Ovary (tissue), 3 donors: ENCODE measurements around the gene SLC5A6.

Experiments used
- POLR2A ChIP-seq: fragments of 450-650 bp; IDR thresholded peaks from one replicate; pipeline ENCODE4 v1.6.1; 2017; ENCODE audit warnings: antibody characterized with exemption, mild to moderate bottlenecking, moderate library complexity
- TF ChIP-seq, protein P1 (sequence below), 3 donors: fragments of 450-650 bp in 2 of 3; fragments of 200-600 bp in 1 of 3; IDR thresholded peaks; one replicate each; pipeline versions ENCODE4 v1.5.1 to v1.8.0; 2016 to 2022; ENCODE audit warnings: antibody characterized with exemption in 3 of 3, mild to moderate bottlenecking in 1 of 3
- donor health status: DM: no; HTN: no; CAD: no.

DNA sequence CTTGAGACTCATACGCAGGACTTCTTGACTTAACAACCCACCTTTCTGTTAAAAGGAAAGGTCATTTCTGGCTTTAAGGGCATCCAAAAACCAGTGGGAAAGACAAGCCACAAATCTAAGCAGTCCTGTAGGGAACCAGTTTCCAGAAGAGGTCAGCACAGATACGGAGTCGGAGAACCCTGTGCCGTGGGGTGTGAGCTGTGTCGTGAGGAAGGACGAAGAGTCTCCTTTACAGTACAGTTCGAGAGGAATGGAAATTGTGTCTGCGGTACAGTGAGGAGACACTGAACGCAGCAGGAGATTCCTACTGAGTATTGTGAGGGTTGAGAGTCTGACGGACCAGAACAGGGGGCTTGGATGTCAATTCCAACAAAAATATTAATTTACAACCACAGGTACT is 33.0 kb upstream of the SLC5A6 start:
- TF ChIP-seq, protein P1, sequence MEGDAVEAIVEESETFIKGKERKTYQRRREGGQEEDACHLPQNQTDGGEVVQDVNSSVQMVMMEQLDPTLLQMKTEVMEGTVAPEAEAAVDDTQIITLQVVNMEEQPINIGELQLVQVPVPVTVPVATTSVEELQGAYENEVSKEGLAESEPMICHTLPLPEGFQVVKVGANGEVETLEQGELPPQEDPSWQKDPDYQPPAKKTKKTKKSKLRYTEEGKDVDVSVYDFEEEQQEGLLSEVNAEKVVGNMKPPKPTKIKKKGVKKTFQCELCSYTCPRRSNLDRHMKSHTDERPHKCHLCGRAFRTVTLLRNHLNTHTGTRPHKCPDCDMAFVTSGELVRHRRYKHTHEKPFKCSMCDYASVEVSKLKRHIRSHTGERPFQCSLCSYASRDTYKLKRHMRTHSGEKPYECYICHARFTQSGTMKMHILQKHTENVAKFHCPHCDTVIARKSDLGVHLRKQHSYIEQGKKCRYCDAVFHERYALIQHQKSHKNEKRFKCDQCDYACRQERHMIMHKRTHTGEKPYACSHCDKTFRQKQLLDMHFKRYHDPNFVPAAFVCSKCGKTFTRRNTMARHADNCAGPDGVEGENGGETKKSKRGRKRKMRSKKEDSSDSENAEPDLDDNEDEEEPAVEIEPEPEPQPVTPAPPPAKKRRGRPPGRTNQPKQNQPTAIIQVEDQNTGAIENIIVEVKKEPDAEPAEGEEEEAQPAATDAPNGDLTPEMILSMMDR (IDR thresholded peaks at IDR 0.05) = no peak
- TF ChIP-seq POLR2A = no peak
